Measurements from ENCODE around the gene PPP1R9A. TPM values are rescaled to one million over a fixed set of nuclear protein-coding genes. Genes with fewer than 3 reads are reported as not detected.

The PPP1R9A gene
- total and polyA plus RNA-seq, 10 of the 15 experiments (the other 5 are each of a cell fraction or from before 2014, with no cell fraction given) = 0.04 to 0.12 TPM; not detected in 8

- Histone ChIP-seq H3K9ac (ENCODE audit: control insufficient read depth, insufficient read depth, low read length) (no peak overlapping the region), H3K4me1 (ENCODE audit: control insufficient read depth, insufficient read depth, low read length) (no peaks in the 10 kb centered on the region), H3K36me3 (ENCODE audit: control insufficient read depth in 2 of 2, insufficient read depth in 2 of 2, low read length in 1 of 2) (no peaks in the 10 kb centered on the region), H3K4me2 (ENCODE audit: control insufficient read depth, insufficient read depth) (no peak overlapping the region), H3K79me2 (ENCODE audit: control insufficient read depth, insufficient read depth, low read length) (no peaks in the 10 kb centered on the region), H3K4me3 (no peak overlapping the region), H3K27ac (ENCODE audit: control insufficient read depth, insufficient read depth) (no peak overlapping the region), H3K27me3 (replicated peaks in 1 of 2; ENCODE audit: control insufficient read depth in 2 of 2, insufficient read depth in 2 of 2, low read length in 1 of 2) (no peaks in the 10 kb centered on the region), H2AFZ (ENCODE audit: control insufficient read depth, low read depth, low read length) (no peak overlapping the region), H4K20me1 (ENCODE audit: control insufficient read depth, insufficient read depth) (no peaks in the 10 kb centered on the region), H3K9me3 (replicated peaks; ENCODE audit: control insufficient read depth, insufficient read depth, low read length) (no peaks in the 10 kb centered on the region)
- FAIRE-seq = no peak
- TF ChIP-seq ETV6 (conservative IDR thresholded peaks at IDR 0.05 in 1 of 2, IDR thresholded peaks at IDR 0.05 in 1 of 2; ENCODE audit: borderline replicate concordance in 1 of 2, low read depth in 1 of 2) (no peak), GABPA (IDR thresholded peaks at IDR 0.05; ENCODE audit: low read depth) (no peak), NR2F1 (conservative IDR thresholded peaks at IDR 0.05) (no peak), ZNF274 (IDR thresholded peaks at IDR 0.05; ENCODE audit: insufficient read depth, insufficient read length) (no peak), REST (IDR thresholded peaks at IDR 0.05; ENCODE audit: low read depth, low read length) (no peak), USF2 (IDR thresholded peaks at IDR 0.05; ENCODE audit: borderline replicate concordance, low read depth, low read length) (no peak), SIX5 (IDR thresholded peaks at IDR 0.05; ENCODE audit: low read depth, low read length, severe bottlenecking) (no peak)
- no TSS peak for BruUV-seq (replicated peaks)
- no peak for ATAC-seq
- DNase-seq (ENCODE audit: low read depth, low spot score) = no peak
- ChIA-PET RAD21 (ENCODE audit: unreplicated experiment) (no interaction called here), POLR2A (no interaction called here), SMC1A (ENCODE audit: uncharacterized antibody, unreplicated experiment) (interaction anchor here (0.7 kb wide), 1 partner anchor 442 kb away, joined by 3 read pairs; no protein-coding TSS in a partner anchor), CTCF (interaction anchor here (0.6 to 1.6 kb wide), 3 partner anchors 12 to 659 kb away, joined by 3 to 5 read pairs (median 4); no protein-coding TSS in a partner anchor)
- in situ Hi-C loops (cut with MboI) = no loop called here
- intact Hi-C loops (cut with micrococcal nuclease; ENCODE audit: unreplicated experiment) = no loop called here
Observed at GRCh38 chr7:95035295-95035694, 127.9 kb downstream of the PPP1R9A start.

All from GM12878 (cell line).